Left hindlimb (tissue), 1 donor: Measurements from ENCODE around the gene SF1.
"Not testable (repeated sequence)": the region's sequence is repeated elsewhere in the genome, so short reads cannot be mapped to it uniquely, and the experiment has no call there.

ENCODE experiments used
- DNase-seq: peaks from one replicate; pipeline ENCODE4 v3.0.0-alpha.2; 2018

Gene SF1

GRCh38 chr11:64778473-64779298, at the start of gene SF1:
Gene SF1, minus strand, starts transcription at chr11:64778542. Its CDS starts 150 bp downstream, at chr11:64778392.
- DNase-seq = peak; percentile 100

DNA sequence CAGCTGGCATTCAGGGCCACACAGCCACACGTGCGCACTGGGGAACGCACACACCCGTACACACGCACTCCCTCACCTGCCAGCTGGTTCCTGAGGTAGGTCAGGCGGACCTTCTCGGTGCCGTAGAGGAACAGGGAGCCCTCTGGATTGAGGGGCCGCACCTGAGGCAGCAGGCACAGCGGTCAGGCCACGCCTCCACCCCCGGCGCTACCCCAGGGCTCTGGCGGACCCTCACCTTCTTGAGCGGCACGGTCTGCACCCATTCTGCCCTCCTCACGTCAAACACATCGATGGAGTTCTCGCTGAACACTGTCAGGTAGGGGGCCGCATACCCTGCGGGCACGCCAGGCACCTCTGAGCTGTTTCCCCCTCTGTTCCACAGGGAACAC, 49.1 kb upstream of the SF1 start:
- no peak for DNase-seq

GRCh38 chr11:64826578-64827450, 48.5 kb upstream of the SF1 start:
- DNase-seq = no peak

- no peak for DNase-seq
Measured at GRCh38 chr11:64826062-64826461, 47.7 kb upstream of the SF1 start.

- no peak for DNase-seq
Measured at GRCh38 chr11:64823568-64824119, 45.3 kb upstream of the SF1 start.

GRCh38 chr11:64817476-64817875, 39.1 kb upstream of the SF1 start:
- no peak for DNase-seq

DNA sequence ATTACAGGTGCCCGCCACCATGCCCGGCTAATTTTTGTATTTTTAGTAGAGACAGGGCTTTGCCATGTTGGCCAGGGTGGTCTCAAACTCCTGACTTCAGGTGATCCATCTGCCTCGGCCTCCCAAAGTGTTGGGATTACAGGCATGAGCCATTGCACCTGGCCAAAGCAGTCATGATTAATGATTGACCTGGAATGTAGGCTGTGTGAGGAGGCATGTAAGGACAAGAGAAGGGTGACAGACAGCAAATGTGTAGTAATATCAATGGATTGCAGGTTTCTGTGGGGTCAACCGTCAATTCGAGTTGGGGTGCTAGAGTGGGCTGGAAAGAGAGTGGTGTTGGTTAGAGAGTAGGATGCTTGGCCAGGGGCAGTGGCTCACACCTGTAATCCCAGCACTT, 37.1 kb upstream of the SF1 start:
- not testable (repeated sequence) for DNase-seq

- DNase-seq = no peak
Measured at GRCh38 chr11:64814712-64815187, 36.4 kb upstream of the SF1 start.

GRCh38 chr11:64813826-64814225, 35.5 kb upstream of the SF1 start:
- DNase-seq = no peak

DNA sequence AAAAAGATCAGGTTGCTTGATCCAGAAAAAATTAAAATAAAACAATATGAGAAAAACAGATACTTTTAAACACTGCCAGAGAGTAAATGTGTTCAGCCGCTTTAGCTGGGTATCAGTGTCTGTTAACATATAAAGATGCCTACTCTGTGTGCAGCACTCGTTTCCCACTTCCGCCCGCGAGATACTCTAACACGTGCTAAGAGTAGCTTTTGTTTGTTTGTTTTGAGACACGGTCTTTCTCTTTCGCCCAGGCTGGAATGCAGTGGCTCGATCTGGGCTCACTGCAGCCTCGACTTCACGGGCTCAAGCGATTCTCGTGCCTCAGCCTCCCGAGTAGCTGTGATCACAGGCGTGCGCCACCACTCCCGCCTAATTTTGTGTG, 32.5 kb upstream of the SF1 start:
- no peak for DNase-seq

DNA sequence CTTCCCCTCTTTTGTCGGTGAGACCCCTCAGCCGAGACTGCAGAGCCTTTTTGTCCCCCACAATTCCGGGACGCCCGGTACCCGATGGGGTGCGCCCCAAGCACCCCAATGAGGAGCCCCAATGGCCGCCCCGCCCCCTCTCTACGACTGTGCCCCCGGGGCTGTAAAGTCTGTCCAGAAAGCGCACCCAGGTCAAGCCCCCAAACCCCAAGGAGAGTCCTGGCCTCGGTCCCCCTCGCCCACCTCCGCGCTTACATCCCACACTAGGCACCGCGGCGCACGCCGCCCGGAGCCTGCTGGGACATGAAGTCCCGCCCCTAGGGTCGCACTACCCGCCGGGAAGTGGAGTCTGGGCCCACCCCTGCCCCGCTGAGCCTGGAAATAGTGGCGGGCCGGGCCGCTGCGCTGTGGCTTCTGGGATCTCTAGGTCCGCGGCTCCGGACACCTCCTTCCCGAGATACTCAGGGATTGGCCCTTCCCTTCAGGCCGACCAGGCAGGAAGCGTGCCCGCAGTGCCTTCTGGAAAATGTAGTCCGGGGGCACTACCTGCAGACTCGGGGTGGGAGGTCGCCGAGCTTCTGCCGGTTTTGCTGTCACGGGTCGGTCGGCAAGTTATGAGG, 32.0 kb upstream of the SF1 start, which contains the start of gene MEN1:
Gene MEN1 (minus strand): TSS at position 281 of the 620 bp plus-strand sequence. CDS start 442 bp downstream, outside the sequence.
- DNase-seq = peak; percentile 97

GRCh38 chr11:64809781-64810241, 31.5 kb upstream of the SF1 start:
- peak; percentile 52 for DNase-seq

GRCh38 chr11:64805481-64805880, 27.1 kb upstream of the SF1 start:
- DNase-seq = no peak

GRCh38 chr11:64804346-64805210, 26.2 kb upstream of the SF1 start:
- no peak for DNase-seq

DNA sequence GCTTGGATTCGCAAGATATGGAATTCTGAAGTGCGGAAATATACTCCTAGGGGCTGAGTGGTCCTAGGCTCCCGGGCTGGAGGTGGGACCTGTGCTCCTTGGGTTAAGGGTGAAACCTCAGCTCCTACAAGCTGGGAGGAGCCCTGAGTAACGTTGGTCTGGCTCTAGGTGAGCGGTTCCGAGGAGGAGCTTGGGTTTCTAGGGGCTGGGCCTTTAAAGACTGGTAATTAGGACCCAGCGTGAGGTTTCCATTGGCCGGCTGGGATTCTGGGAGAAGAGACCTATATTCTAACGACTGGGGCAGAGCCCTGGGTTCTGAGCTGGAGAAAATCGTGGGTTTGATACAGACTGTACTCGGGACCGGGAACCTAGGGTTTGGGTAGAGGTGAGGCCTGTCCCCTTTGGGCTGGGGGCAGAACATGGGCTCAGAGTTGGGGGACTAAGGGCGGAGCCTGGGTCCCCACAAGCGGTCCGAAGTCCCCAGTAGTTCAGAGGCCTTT, 25.6 kb upstream of the SF1 start:
- DNase-seq = no peak

DNA sequence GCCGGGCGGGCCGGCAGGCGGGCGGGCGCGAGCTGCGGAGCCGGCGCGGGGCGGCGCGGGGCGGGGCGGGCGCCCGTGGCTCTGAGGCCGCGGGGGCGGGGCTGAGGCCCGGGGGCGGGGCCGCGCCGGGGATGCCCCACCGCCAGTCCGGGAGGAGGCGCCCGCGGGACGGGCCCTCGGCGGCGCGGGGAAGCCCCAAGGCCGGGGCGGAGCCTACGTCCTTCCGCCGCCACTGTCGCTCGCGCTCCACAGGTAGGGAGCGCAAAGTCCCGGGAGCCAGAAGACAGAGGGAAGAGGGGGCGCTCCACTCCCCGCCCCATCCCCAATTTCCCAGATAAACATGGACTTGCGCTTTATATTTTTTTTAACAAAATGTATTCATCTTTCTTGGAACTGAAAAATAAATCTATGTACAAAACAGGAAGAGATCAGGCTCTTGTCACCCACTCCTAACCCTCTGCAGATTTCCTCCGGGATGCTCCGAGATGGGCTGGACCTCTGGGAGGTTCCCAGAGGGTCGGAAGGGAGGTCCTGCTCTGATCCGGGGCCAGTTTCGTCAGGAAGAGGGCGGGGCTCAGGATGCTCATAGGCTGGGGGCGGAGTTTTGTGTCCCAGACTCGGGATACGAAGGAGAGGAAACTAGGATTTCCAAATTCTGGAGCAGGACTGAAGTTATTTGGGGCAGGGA, 25.0 kb upstream of the SF1 start, which contains the start of gene MAP4K2:
Gene MAP4K2 (minus strand): TSS at position 57 of the 688 bp plus-strand sequence. CDS start 65 bp downstream, outside the sequence.
- DNase-seq = peak; percentile 86

- no peak for DNase-seq
Measured at GRCh38 chr11:64802370-64803157, 24.2 kb upstream of the SF1 start.

DNA sequence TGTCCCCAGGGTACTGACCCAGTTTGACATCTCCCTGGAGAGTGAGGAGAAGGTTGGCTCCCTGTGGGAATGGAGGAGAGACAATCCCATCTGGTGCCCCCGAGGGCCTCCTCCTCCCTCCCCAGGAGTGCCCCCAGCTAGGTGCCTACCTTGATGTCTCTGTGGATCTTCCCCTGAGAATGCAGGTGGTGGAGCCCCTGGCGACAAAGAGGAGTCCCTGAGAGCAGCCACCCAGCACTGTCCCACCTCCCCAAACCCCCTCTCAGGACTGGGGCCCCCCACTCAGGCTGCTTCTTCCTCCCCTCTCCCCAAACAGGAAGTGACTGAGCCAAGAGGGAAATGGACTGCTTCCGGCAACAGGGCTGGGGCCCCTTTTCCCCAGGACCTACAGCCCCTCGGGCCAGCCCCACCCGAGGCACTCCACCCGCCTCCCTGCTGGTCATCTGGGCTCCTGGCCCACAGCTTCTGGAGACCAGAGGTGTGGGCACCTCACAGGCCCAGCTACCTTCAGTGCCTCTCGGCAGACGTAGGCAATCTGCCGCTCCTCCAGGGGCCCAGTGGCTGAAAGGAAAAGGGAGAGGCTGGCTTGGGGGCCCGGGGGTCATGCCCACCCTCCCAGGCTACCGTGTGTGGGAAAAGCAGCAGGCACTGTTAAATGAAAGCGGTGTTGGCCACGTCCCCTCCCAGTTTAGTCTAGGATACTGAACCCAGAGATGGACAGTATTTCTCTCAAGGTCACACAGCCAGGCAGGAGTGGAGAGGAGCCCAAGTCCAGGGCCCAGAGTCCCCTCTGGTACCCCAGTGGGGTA, 23.4 kb upstream of the SF1 start:
- DNase-seq = no peak

DNA sequence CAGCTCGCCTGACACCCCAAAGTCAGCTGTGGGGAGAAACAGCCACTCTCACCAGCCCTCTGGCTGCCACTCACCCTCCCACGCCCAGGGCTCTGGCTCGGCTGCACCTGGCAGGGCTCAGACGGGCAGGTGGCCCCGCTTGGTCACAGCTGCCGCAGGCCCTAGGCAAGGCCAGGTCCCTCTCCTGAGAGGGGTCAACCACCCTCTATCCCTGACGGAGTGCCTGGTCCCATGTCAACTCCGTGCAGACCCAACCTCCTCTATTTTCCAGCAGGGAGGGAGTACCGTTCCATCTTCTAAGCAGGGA, 22.8 kb upstream of the SF1 start:
- DNase-seq = no peak
